ENCODE results near the gene KCNK5.

Gene KCNK5

GRCh38 chr6:39228992-39229767 is at the start of gene KCNK5:
TSS of gene KCNK5 (minus strand) at chr6:39229475. CDS start at chr6:39229111, 364 bp downstream.
- peak; percentile 88 for DNase-seq

GRCh38 chr6:39276379-39276995 is 47.2 kb upstream of the KCNK5 start:
- DNase-seq = no peak

GRCh38 chr6:39274903-39275302 is 45.6 kb upstream of the KCNK5 start:
- DNase-seq = no peak

GRCh38 chr6:39274471-39274870 is 45.2 kb upstream of the KCNK5 start:
- DNase-seq = no peak

- no peak for DNase-seq
Observed at GRCh38 chr6:39273406-39273821, 44.1 kb upstream of the KCNK5 start.

- no peak for DNase-seq
Observed at GRCh38 chr6:39269961-39270360, 40.7 kb upstream of the KCNK5 start.

- no peak for DNase-seq
Observed at GRCh38 chr6:39268721-39269120, 39.4 kb upstream of the KCNK5 start.

GRCh38 chr6:39268171-39268570 is 38.9 kb upstream of the KCNK5 start:
- DNase-seq = no peak

GRCh38 chr6:39266782-39267355 is 37.6 kb upstream of the KCNK5 start:
- no peak for DNase-seq

GRCh38 chr6:39266375-39266774 is 37.1 kb upstream of the KCNK5 start:
- no peak for DNase-seq

- DNase-seq = no peak
Observed at GRCh38 chr6:39263303-39264037, 34.2 kb upstream of the KCNK5 start.

GRCh38 chr6:39261751-39262150 is 32.5 kb upstream of the KCNK5 start:
- no peak for DNase-seq

GRCh38 chr6:39260953-39261352 is 31.7 kb upstream of the KCNK5 start:
- DNase-seq = no peak

- no peak for DNase-seq
Observed at GRCh38 chr6:39260456-39260855, 31.2 kb upstream of the KCNK5 start.

GRCh38 chr6:39256294-39256940 is 27.1 kb upstream of the KCNK5 start:
- DNase-seq = no peak

GRCh38 chr6:39254999-39255535 is 25.8 kb upstream of the KCNK5 start:
- no peak for DNase-seq

GRCh38 chr6:39251406-39251805 is 22.1 kb upstream of the KCNK5 start:
- DNase-seq = no peak

GRCh38 chr6:39250507-39250906 is 21.2 kb upstream of the KCNK5 start:
- no peak for DNase-seq

GRCh38 chr6:39249278-39249677 is 20.0 kb upstream of the KCNK5 start:
- no peak for DNase-seq

GRCh38 chr6:39247667-39248194 is 18.5 kb upstream of the KCNK5 start:
- DNase-seq = no peak

GRCh38 chr6:39243809-39244208 is 14.5 kb upstream of the KCNK5 start:
- DNase-seq = no peak

GRCh38 chr6:39240155-39240757 is 11.0 kb upstream of the KCNK5 start:
- no peak for DNase-seq

Measured in stimulated activated CD8-positive, alpha-beta memory T cell treated with anti-CD3 and anti-CD28 coated beads, Interleukin-4, amount 100 ng/mL, for 48 hours (primary cell).